ENCODE data around the gene DNER. TPM values are rescaled to one million over a fixed set of nuclear protein-coding genes. Genes with fewer than 3 reads are reported as not detected.

Gene DNER
- total RNA-seq, 1 experiment from 2014 or later: 2.9 TPM

DNA sequence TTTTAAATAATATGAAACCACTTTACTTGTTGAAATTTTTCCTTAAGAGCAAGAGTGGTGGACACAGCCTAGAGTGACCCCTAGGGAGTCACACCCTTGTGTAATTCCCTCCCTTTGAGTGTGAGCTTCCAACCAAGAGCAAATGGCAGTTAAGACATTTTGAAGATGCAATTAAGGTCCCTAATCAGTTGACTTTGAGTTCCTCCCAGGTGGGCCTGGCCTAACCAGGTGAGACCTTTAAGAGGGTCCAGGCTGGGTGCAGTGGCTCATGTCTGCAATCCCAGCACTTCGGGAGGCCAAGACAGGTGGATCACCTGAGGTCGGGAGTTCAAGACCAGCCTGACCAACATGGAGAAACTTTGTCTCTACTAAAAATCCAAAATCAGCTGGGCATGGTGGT, 299.7 kb downstream of the DNER start (continued):
- TF ChIP-seq, protein P1, sequence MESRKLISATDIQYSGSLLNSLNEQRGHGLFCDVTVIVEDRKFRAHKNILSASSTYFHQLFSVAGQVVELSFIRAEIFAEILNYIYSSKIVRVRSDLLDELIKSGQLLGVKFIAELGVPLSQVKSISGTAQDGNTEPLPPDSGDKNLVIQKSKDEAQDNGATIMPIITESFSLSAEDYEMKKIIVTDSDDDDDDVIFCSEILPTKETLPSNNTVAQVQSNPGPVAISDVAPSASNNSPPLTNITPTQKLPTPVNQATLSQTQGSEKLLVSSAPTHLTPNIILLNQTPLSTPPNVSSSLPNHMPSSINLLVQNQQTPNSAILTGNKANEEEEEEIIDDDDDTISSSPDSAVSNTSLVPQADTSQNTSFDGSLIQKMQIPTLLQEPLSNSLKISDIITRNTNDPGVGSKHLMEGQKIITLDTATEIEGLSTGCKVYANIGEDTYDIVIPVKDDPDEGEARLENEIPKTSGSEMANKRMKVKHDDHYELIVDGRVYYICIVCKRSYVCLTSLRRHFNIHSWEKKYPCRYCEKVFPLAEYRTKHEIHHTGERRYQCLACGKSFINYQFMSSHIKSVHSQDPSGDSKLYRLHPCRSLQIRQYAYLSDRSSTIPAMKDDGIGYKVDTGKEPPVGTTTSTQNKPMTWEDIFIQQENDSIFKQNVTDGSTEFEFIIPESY (IDR thresholded peaks at IDR 0.05; ENCODE audit: extremely low read depth, insufficient replicate concordance, low read length): no peak
- TF ChIP-seq ZFX (IDR thresholded peaks at IDR 0.05) (no peak), JUND (IDR thresholded peaks at IDR 0.05) (no peak), ZNF274 (IDR thresholded peaks at IDR 0.05; ENCODE audit: low read depth, low read length) (no peak)

DNA sequence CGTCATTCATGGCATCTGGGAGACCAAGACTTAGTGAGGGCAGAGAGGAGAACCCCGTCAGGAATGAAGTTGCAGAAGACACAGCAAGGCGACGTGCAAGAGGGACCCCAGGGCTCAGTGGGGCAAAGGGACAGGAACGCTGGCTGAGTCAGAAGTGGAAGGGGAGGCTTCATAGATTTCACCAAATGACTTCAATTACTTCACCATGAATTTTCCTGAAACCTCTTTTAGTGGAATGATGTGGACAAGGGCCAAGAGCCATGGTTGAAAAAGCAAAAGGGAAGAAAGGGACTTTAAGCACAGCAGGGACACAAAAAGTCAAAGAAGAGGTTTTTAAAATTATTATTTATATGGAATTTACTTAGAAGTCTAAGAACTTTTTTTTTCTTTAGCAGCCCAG, 301.7 kb downstream of the DNER start:
- Histone ChIP-seq H3K4me1 (ENCODE audit: control insufficient read depth in 1 of 2, insufficient read depth in 2 of 2, low read length in 2 of 2) (peaks cover 21 to 30% of the 10 kb centered on the region in 2 experiments), H3K36me3 (ENCODE audit: control insufficient read depth in 1 of 2, insufficient read depth in 2 of 2, low read length in 2 of 2) (no peaks in the 10 kb centered on the region), H3K4me3 (replicated peaks in 1 of 2; ENCODE audit: low read depth in 1 of 2, low read length in 2 of 2) (no peak overlapping the region), H3K4me2 (ENCODE audit: low read length) (no peak overlapping the region), H3K9me2 (ENCODE audit: insufficient read depth) (no peaks in the 10 kb centered on the region), H3K79me2 (ENCODE audit: insufficient read depth, low read length) (no peaks in the 10 kb centered on the region), H3K27ac (ENCODE audit: low read depth, low read length) (no peak overlapping the region), H3K9me3 (ENCODE audit: control insufficient read depth in 1 of 2, insufficient read depth in 1 of 2, low read depth in 1 of 2, low read length in 2 of 2) (no peaks in the 10 kb centered on the region), H3K9ac (ENCODE audit: low read length) (no peak overlapping the region), H4K20me1 (ENCODE audit: insufficient read depth) (no peaks in the 10 kb centered on the region), H2AFZ (ENCODE audit: low read depth, low read length, poor library complexity, severe bottlenecking) (no peak overlapping the region), H3K27me3 (ENCODE audit: insufficient read depth, low read length) (no peaks in the 10 kb centered on the region)
- ATAC-seq (no peak), DNase-seq (ENCODE audit: low read depth, low spot score) (no peak)
- intact Hi-C loops (cut with micrococcal nuclease): no loop called here
- TF ChIP-seq, protein P1 (IDR thresholded peaks at IDR 0.05; ENCODE audit: extremely low read depth, insufficient replicate concordance, low read length): no peak
- TF ChIP-seq SP1 (IDR thresholded peaks at IDR 0.05; ENCODE audit: low read depth) (no peak), RAD21 (IDR thresholded peaks at IDR 0.05; ENCODE audit: low read depth) (no peak), ELF1 (IDR thresholded peaks at IDR 0.05; ENCODE audit: borderline replicate concordance, low read depth) (no peak), SRF (IDR thresholded peaks at IDR 0.05; ENCODE audit: low read depth) (no peak), ZFX (IDR thresholded peaks at IDR 0.05) (no peak), YY1 (IDR thresholded peaks at IDR 0.05; ENCODE audit: extremely low read depth, insufficient replicate concordance, low read depth, low read length) (no peak), TCF7L2 (IDR thresholded peaks at IDR 0.05; ENCODE audit: borderline replicate concordance, extremely low read depth, insufficient read depth, insufficient read length) (no peak), JUND (IDR thresholded peaks at IDR 0.05) (no peak), FOSL1 (IDR thresholded peaks at IDR 0.05; ENCODE audit: low read depth) (no peak), EZH2 (IDR thresholded peaks at IDR 0.05) (no peak)
- TF ChIP-seq, protein P2, sequence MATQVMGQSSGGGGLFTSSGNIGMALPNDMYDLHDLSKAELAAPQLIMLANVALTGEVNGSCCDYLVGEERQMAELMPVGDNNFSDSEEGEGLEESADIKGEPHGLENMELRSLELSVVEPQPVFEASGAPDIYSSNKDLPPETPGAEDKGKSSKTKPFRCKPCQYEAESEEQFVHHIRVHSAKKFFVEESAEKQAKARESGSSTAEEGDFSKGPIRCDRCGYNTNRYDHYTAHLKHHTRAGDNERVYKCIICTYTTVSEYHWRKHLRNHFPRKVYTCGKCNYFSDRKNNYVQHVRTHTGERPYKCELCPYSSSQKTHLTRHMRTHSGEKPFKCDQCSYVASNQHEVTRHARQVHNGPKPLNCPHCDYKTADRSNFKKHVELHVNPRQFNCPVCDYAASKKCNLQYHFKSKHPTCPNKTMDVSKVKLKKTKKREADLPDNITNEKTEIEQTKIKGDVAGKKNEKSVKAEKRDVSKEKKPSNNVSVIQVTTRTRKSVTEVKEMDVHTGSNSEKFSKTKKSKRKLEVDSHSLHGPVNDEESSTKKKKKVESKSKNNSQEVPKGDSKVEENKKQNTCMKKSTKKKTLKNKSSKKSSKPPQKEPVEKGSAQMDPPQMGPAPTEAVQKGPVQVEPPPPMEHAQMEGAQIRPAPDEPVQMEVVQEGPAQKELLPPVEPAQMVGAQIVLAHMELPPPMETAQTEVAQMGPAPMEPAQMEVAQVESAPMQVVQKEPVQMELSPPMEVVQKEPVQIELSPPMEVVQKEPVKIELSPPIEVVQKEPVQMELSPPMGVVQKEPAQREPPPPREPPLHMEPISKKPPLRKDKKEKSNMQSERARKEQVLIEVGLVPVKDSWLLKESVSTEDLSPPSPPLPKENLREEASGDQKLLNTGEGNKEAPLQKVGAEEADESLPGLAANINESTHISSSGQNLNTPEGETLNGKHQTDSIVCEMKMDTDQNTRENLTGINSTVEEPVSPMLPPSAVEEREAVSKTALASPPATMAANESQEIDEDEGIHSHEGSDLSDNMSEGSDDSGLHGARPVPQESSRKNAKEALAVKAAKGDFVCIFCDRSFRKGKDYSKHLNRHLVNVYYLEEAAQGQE (IDR thresholded peaks at IDR 0.05; ENCODE audit: low read depth): no peak
- TF ChIP-seq, protein P3, sequence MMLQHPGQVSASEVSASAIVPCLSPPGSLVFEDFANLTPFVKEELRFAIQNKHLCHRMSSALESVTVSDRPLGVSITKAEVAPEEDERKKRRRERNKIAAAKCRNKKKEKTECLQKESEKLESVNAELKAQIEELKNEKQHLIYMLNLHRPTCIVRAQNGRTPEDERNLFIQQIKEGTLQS (IDR thresholded peaks at IDR 0.05): no peak
- POLR2A ChIA-PET: no interaction called here
- BruUV-seq (replicated peaks): no TSS peak
- CTCF ChIA-PET: no interaction called here
- RAD21 ChIA-PET (ENCODE audit: low non-redundant PET in 1 of 2, low total read pairs in 2 of 2, uncharacterized antibody in 2 of 2, unreplicated experiment in 2 of 2): no interaction called here

Measured in HCT116 (cell line).